OCI-LY7 (cell line): ENCODE measurements around the gene NUP160. TPM values are rescaled to one million over a fixed set of nuclear protein-coding genes. Genes with fewer than 3 reads are reported as not detected.
"Not testable (repeated sequence)": the region's sequence is repeated elsewhere in the genome, so short reads cannot be mapped to it uniquely, and the experiment has no call there.

Experiments used
- BruUV-seq: library from RNA; stranded (reverse); fragments of 400-500 nt; replicated peaks from 2 replicates; lab custom pipeline; 2021; lab: Mats Ljungman, UMichigan
- CTCF ChIA-PET: fragments of 300-600 bp; sonication (Branson Sonifier 250); formaldehyde crosslinking; loops from one replicate; lab custom pipeline; 2022; ENCODE audit warnings: antibody characterized with exemption; ENCODE audit not compliant: unreplicated experiment; lab: Charles Lee
- POLR2A ChIA-PET: fragments of 300-600 bp; sonication (Branson Sonifier 250); formaldehyde crosslinking; loops from one replicate; lab custom pipeline; 2022; ENCODE audit warnings: antibody characterized with exemption; lab: Charles Lee
- DNase-seq: peaks from one replicate; pipeline ENCODE4 v3.0.0-alpha.2; 2015; ENCODE audit warnings: low spot score
- H2AFZ ChIP-seq: fragments of 200-600 bp; sonication (generic), shearing (Covaris generic); 2 replicates; pipeline ENCODE4 v1.6.1; 2014; ENCODE audit warnings: mild to moderate bottlenecking, antibody characterized with exemption, low read length, moderate library complexity
- H3K27ac ChIP-seq: fragments of 200-600 bp; sonication (generic); 2 replicates; pipeline ENCODE4 v1.5.1; 2014; ENCODE audit warnings: mixed run types, low read depth, mild to moderate bottlenecking, moderate library complexity, low read length, inconsistent platforms; ENCODE audit not compliant: poor library complexity, severe bottlenecking
- H3K36me3 ChIP-seq: fragments of 200-600 bp; sonication (generic); 2 replicates; pipeline ENCODE4 v1.6.1; 2014; ENCODE audit warnings: mild to moderate bottlenecking, antibody characterized with exemption, low read length, moderate library complexity, mixed read lengths; ENCODE audit not compliant: insufficient read depth
- H3K4me1 ChIP-seq: fragments of 200-600 bp; sonication (generic); 2 replicates; pipeline ENCODE4 v1.5.1; 2014; ENCODE audit warnings: mild to moderate bottlenecking, low read length; ENCODE audit not compliant: insufficient read depth, poor library complexity, severe bottlenecking
- H3K4me2 ChIP-seq: fragments of 200-600 bp; sonication (generic); 2 replicates; pipeline ENCODE4 v1.6.1; 2014; ENCODE audit warnings: mild to moderate bottlenecking, low read length
- H3K4me3 ChIP-seq: fragments of 200-600 bp; sonication (generic); 2 replicates; pipeline ENCODE4 v1.5.1; 2014; ENCODE audit warnings: mild to moderate bottlenecking, low read depth, low read length; ENCODE audit not compliant: poor library complexity, severe bottlenecking
- H3K79me2 ChIP-seq: fragments of 200-600 bp; sonication (generic); 2 replicates; pipeline ENCODE4 v1.6.1; 2016; ENCODE audit warnings: low read depth, mild to moderate bottlenecking, low read length, moderate library complexity, mixed read lengths; ENCODE audit not compliant: insufficient read depth
- H3K9me2 ChIP-seq: fragments of 200-600 bp; sonication (generic); 2 replicates; pipeline ENCODE4 v1.6.1; 2016; ENCODE audit warnings: mild to moderate bottlenecking, low read length, mixed read lengths; ENCODE audit not compliant: insufficient read depth
- H3K9me3 ChIP-seq: fragments of 200-600 bp; sonication (generic); 2 replicates; pipeline ENCODE4 v1.6.1; 2014; ENCODE audit warnings: mild to moderate bottlenecking, mixed run types, low read length, mixed read lengths
- H4K20me1 ChIP-seq: fragments of 200-600 bp; sonication (generic); 2 replicates; pipeline ENCODE4 v1.6.1; 2014; ENCODE audit warnings: mild to moderate bottlenecking, antibody characterized with exemption, low read length, moderate library complexity, mixed read lengths; ENCODE audit not compliant: insufficient read depth
- EZH2phosphoT487 ChIP-seq: fragments of 200-600 bp; sonication (generic); IDR thresholded peaks from 2 replicates; pipeline ENCODE4 v1.6.1; 2018; ENCODE audit warnings: low read depth, borderline replicate concordance, mild to moderate bottlenecking, mixed run types, antibody characterized with exemption, low read length, moderate library complexity, mixed read lengths
- intact Hi-C: fragments of 100-400 bp; cut with micrococcal nuclease; formaldehyde crosslinking; loops from one replicate; pipeline ENCODE4 v1.10.0; 2022; ENCODE audit not compliant: unreplicated experiment
- total RNA-seq, 2 experiments: library from RNA; depleted of rRNA in 1 of 2; stranded (reverse); fragments of >200 nt in 1 of 2; shearing (Covaris generic) in 1 of 2; gene quantifications; 2 replicates each; pipeline ENCODE4 v1.2.3, GENCODE V29; 2014 to 2022
- TF ChIP-seq, protein P1 (sequence below): fragments of 200-600 bp; sonication (generic); conservative IDR thresholded peaks from 2 replicates; pipeline ENCODE4 v1.5.1; 2014; ENCODE audit warnings: mild to moderate bottlenecking, antibody characterized with exemption, low read length, moderate library complexity, mixed read lengths

Gene NUP160
- total RNA-seq, 2 experiments from 2014 or later = 32.0 to 70.6 TPM

DNA sequence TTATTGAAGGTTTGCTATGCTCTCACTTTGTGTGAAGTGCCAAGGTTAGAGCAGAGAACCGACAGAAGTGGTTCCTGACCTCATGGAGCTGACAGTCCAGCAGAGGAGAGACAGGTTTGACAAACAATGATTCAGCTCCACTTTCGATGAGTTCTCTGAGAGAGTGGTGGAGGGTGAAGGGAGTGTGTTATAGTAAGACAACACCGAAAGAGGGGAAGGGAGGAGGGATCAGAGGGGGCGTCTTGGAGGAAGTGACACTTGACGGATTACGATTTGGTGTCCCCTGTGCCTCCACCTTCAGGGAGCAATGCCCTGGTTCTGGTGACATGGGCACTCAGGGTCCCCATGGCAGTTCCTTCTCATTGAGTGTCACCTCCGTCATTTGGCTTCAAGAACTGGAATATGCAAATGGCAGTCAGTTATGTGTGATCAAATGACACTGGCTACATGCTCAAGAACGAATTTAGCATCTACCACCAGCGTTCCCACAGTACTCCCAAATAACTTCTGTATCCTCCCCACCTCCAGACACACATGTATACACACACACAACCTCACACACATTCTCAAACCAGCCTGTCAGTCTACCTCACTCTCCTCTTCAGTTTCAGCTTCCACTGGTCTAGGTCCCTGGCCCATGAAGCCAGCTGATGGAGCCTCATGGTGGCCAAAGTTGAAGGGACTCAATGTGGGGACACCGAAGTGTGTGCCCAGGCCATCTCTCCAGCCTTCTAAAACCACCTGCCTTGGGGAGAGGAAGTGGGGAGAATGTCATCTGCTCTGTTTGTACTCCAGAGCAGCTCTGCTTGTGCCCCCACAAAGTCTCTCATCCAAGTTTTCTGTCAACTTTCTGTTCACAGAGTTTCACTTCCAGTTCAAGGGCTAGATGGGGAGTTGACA is 31.4 kb upstream of the NUP160 start:
- ChIA-PET CTCF (no interaction called here), POLR2A (interaction anchor here (0.5 to 1.7 kb wide), 5 partner anchors 11 to 306 kb away, joined by 4 to 7 read pairs (median 4); no protein-coding TSS in a partner anchor)
- Histone ChIP-seq H3K36me3 (no peaks in the 10 kb centered on the region), H3K4me1 (peaks cover 20% of the 10 kb centered on the region), H4K20me1 (no peaks in the 10 kb centered on the region), H3K9me2 (no peaks in the 10 kb centered on the region), H3K4me2 (peak overlapping the region; percentile 38), H3K79me2 (no peaks in the 10 kb centered on the region), H2AFZ (peak overlapping the region; percentile 10; the same call in 1 of the 2 replicates), H3K9me3 (peaks cover 23% of the 10 kb centered on the region), H3K27ac (no peak overlapping the region), H3K4me3 (no peak overlapping the region)
- no peak for TF ChIP-seq EZH2phosphoT487
- TF ChIP-seq, protein P1, sequence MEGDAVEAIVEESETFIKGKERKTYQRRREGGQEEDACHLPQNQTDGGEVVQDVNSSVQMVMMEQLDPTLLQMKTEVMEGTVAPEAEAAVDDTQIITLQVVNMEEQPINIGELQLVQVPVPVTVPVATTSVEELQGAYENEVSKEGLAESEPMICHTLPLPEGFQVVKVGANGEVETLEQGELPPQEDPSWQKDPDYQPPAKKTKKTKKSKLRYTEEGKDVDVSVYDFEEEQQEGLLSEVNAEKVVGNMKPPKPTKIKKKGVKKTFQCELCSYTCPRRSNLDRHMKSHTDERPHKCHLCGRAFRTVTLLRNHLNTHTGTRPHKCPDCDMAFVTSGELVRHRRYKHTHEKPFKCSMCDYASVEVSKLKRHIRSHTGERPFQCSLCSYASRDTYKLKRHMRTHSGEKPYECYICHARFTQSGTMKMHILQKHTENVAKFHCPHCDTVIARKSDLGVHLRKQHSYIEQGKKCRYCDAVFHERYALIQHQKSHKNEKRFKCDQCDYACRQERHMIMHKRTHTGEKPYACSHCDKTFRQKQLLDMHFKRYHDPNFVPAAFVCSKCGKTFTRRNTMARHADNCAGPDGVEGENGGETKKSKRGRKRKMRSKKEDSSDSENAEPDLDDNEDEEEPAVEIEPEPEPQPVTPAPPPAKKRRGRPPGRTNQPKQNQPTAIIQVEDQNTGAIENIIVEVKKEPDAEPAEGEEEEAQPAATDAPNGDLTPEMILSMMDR = no peak
- no TSS peak for BruUV-seq
- DNase-seq = peak; percentile 60
- intact Hi-C loops = no loop called here

- H3K4me3 ChIP-seq, H3K27ac ChIP-seq, BruUV-seq, POLR2A ChIA-PET, intact Hi-C loops, H4K20me1 ChIP-seq, H3K79me2 ChIP-seq, H3K9me2 ChIP-seq, CTCF ChIA-PET, H3K4me2 ChIP-seq, H2AFZ ChIP-seq, H3K36me3 ChIP-seq: not testable (repeated sequence)
- Histone ChIP-seq H3K4me1 (peaks cover 18% of the 10 kb centered on the region), H3K9me3 (peaks cover 23% of the 10 kb centered on the region)
- peak; percentile 54 for DNase-seq
Measured at GRCh38 chr11:47875858-47876257, 27.7 kb upstream of the NUP160 start.

DNA sequence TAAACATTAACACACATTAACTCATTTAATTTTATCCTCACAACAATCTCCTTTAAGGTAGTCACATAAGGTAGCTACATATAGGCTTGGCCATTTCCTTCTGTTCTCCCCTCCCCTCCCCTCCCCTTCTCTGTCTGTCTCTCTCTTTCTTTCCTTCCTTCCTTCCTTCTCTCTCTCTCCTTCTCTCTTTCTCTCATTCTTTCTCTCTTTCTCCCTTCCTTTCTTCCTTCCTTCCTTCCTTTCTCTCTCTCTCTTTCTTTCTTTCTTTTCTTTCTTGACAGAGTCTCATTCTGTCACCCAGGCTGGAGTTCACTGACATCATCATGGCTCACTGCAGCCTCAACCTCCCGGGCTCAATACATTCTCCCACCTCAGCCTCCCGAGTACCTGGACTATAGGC is 22.3 kb upstream of the NUP160 start:
- H2AFZ ChIP-seq = no peak overlapping the region

More for the DNA sequence above, 22.3 kb upstream of the NUP160 start:
- ChIA-PET POLR2A (interaction anchor here (0.5 kb wide), 1 partner anchor 34 kb away, joined by 3 read pairs; no protein-coding TSS in a partner anchor), CTCF (no interaction called here)
- intact Hi-C loops = no loop called here
- no peaks in the 10 kb centered on the region for H4K20me1 ChIP-seq
- no peak overlapping the region for H3K27ac ChIP-seq
- TF ChIP-seq, protein P1 = no peak
- TF ChIP-seq EZH2phosphoT487 = no peak
- no peak overlapping the region for H3K4me2 ChIP-seq
- no peaks in the 10 kb centered on the region for H3K79me2 ChIP-seq
- no peak overlapping the region for H3K4me3 ChIP-seq
- DNase-seq = no peak
- no TSS peak for BruUV-seq
- H3K9me3 ChIP-seq = peaks cover 8% of the 10 kb centered on the region
- no peaks in the 10 kb centered on the region for H3K9me2 ChIP-seq
- no peaks in the 10 kb centered on the region for H3K36me3 ChIP-seq
- no peaks in the 10 kb centered on the region for H3K4me1 ChIP-seq
